GM13976 (cell line): Measurements from ENCODE around the gene ANKRD13D.

Experiments
- DNase-seq: peaks from one replicate; pipeline ENCODE4 v3.0.0; 2012; ENCODE audit warnings: low spot score
- CTCF ChIP-seq: IDR thresholded peaks from 2 replicates; pipeline ENCODE4 v1.5.1; 2012; ENCODE audit warnings: borderline replicate concordance, mild to moderate bottlenecking; ENCODE audit not compliant: insufficient read depth; ENCODE audit errors: extremely low read depth, missing control alignments, control extremely low read depth
- in situ Hi-C: fragments of 300-500 bp; cut with MboI; formaldehyde crosslinking; loops from one replicate; pipeline ENCODE4 v1.12.0; 2022; ENCODE audit warnings: low sequenced_read_pairs, mixed read lengths, inconsistent platforms; ENCODE audit not compliant: unreplicated experiment

Gene ANKRD13D

DNA sequence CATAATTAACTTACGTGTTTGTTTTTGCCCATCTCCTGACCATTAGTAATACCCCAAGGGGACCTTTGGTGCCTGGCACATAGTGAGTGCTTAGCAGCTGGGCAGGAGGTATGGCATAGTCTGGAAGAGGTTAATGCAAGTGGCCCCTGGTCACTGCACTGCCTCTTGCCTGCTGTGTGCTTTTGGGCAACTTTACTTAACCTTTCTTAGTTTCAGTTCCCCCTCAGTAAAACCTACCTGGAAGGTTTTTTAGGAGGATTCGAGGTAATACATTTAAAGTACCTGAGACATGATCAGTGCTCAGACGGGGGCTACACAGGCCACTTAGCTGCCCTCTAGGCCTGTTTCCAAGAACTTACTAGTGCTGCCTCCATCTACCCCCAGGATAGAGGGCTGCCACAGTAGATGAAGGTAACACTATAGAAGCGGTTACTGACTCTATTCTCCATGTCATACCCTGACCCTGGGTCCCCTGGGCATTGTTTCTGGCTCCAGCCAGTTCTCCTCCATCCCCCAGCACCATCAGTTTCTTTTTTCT is 60.9 kb downstream of the ANKRD13D start:
- no peak for TF ChIP-seq CTCF
- in situ Hi-C loops, result no loop called here
- DNase-seq, result no peak

DNA sequence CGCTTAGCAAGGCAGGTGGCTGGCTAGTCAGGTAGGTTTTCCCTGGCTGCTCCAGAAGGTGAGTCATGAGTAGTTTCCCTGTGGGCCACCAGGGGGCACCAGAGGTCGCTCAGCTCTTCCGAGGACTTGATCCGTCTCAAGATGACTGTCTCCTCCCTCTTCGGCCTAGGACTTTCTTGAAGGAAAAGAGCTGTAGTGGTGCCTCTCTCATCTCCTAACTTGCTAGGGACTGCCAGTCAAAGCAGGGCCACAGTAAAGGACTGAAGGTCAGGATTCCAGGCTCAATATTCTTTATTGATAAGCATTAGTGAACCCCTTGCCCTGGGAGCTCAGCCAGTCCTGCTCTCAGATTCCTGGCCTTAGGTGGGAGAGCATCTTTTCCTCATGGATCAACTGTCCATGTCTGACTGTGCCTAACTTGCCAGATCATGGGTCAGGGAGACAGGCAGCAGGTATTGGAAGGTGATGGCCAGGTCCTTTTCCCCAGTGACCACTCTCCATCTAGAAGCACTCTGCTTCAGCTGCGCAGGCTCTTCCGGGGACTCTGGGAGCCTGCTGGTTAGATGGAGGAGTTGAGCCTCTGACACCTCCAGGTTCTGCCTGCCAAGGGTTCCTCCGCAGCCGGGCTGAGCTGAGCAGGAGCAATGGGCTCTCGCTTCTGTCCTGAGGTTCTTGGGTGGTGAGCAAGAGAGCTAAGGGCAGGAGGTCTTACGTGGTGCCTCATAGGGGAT is 62.3 kb downstream of the ANKRD13D start:
- TF ChIP-seq CTCF, result peak; percentile 91
- in situ Hi-C loops, result no loop called here
- peak; percentile 82 for DNase-seq
